OCI-M1 (cell line): Measurements from ENCODE around the gene PKD2.
"Not testable (repeated sequence)": the region's sequence is repeated elsewhere in the genome, so short reads cannot be mapped to it uniquely, and the experiment has no call there.

Experiments
- DNase-seq: peaks from one replicate; lab custom pipeline; 2025; lab: John Stamatoyannopoulos, UW

PKD2 gene

DNA sequence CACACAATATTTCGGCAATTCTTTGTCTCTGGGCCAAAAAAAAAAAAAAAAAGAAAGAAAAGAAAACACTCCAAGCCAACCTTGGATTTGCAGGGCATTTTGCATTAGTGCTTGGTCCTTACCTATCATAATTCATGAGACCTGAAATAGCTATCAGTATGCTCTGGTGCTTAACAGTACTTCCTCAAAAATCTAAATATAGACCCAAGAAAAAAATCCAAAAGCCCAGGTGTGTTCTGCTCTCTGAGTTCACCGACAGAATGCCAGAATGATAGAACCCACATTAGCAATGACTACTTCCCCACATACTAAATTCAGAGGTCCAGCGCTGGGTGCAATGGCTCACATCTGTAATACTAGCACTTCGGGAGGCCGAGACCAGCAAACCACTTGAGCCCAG is 108.2 kb downstream of the PKD2 start:
- no peak for DNase-seq

- no peak for DNase-seq
Observed at GRCh38 chr4:88119943-88120342, 112.5 kb downstream of the PKD2 start.

DNA sequence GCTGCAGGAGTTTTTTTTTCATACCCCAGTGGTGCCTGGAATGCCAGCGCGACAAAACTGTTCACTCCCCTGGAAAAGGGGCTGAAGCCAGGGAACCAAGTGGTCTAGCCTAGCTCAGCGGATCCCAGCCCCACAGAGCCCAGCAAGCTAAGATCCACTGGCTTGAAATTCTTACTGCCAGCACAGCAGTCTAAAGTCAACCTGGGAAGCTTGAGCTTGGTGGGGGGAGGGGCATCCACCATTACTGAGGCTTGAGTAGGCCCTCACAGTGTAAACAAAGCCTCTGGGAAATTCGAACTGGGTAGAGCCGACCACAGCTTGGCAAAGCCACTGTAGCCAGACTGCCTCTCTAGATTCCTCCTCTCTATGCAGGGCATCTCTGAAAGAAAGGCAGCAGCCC is 114.8 kb downstream of the PKD2 start:
- DNase-seq, result not testable (repeated sequence)
